Esophagus squamous epithelium (tissue), 4 donors: Measurements from ENCODE around the gene PNLIPRP1.

Experiments used
- CTCF ChIP-seq, 6 experiments: fragments of 450-650 bp in 4 of 6; fragments of 200-600 bp in 2 of 6; sonication (generic) in 2 of 6; IDR thresholded peaks; one replicate each; pipeline ENCODE4 v1.5.1; 2016 to 2019; ENCODE audit warnings: antibody characterized with exemption in 6 of 6, mild to moderate bottlenecking in 4 of 6, moderate library complexity in 4 of 6
- POLR2A ChIP-seq, 4 donors: fragments of 450-650 bp; IDR thresholded peaks; one replicate each; pipeline ENCODE4 v1.6.1; 2017; ENCODE audit warnings: antibody characterized with exemption in 4 of 4, mild to moderate bottlenecking in 4 of 4, moderate library complexity in 3 of 4

- TF ChIP-seq POLR2A (IDR thresholded peaks at IDR 0.05) (no peak), CTCF (IDR thresholded peaks at IDR 0.05) (no peak)
These were observed 24.5 kb downstream of the PNLIPRP1 start for GRCh38 chr10:116615199-116615776.
